ENCODE data around the gene SAMD4A. TPM values are rescaled to one million over a fixed set of nuclear protein-coding genes. Genes with fewer than 3 reads are reported as not detected.

Gene SAMD4A
- total RNA-seq, 1 experiment from 2014 or later, result 8.7 TPM

GRCh38 chr14:54822685-54823084 is 255.8 kb downstream of the SAMD4A start:
- Histone ChIP-seq H3K36me3 (no peaks in the 10 kb centered on the region), H3K27me3 (no peaks in the 10 kb centered on the region), H3K9me3 (no peaks in the 10 kb centered on the region), H3K4me3 (no peak overlapping the region)
- no peak for DNase-seq

- H3K4me3 ChIP-seq, result no peak overlapping the region
- no peak for DNase-seq
- H3K36me3 ChIP-seq, result no peaks in the 10 kb centered on the region
- H3K9me3 ChIP-seq, result no peaks in the 10 kb centered on the region
- no peaks in the 10 kb centered on the region for H3K27me3 ChIP-seq
Measured at GRCh38 chr14:54823757-54824549, 257.0 kb downstream of the SAMD4A start.

GRCh38 chr14:54828037-54828436 is 261.1 kb downstream of the SAMD4A start:
- H3K27me3 ChIP-seq, result no peaks in the 10 kb centered on the region
- no peaks in the 10 kb centered on the region for H3K9me3 ChIP-seq
- DNase-seq, result no peak
- H3K4me3 ChIP-seq, result no peak overlapping the region
- no peaks in the 10 kb centered on the region for H3K36me3 ChIP-seq

GRCh38 chr14:54829486-54830224 is 262.7 kb downstream of the SAMD4A start:
- no peak overlapping the region for H3K4me3 ChIP-seq

GRCh38 chr14:54830650-54831049 is 263.7 kb downstream of the SAMD4A start:
- H3K27me3 ChIP-seq, result no peaks in the 10 kb centered on the region
- no peaks in the 10 kb centered on the region for H3K9me3 ChIP-seq
- no peaks in the 10 kb centered on the region for H3K36me3 ChIP-seq
- no peak for DNase-seq
- H3K4me3 ChIP-seq, result no peak overlapping the region

More at GRCh38 chr14:54829486-54830224, 262.7 kb downstream of the SAMD4A start:
- no peaks in the 10 kb centered on the region for H3K36me3 ChIP-seq
- H3K27me3 ChIP-seq, result no peaks in the 10 kb centered on the region
- no peak for DNase-seq
- no peaks in the 10 kb centered on the region for H3K9me3 ChIP-seq

GRCh38 chr14:54834081-54834480 is 267.2 kb downstream of the SAMD4A start:
- Histone ChIP-seq H3K9me3 (no peaks in the 10 kb centered on the region), H3K4me3 (no peak overlapping the region), H3K27me3 (no peaks in the 10 kb centered on the region), H3K36me3 (no peaks in the 10 kb centered on the region)
- no peak for DNase-seq

GRCh38 chr14:54834727-54835126 is 267.8 kb downstream of the SAMD4A start:
- H3K4me3 ChIP-seq, result no peak overlapping the region
- H3K36me3 ChIP-seq, result no peaks in the 10 kb centered on the region
- no peaks in the 10 kb centered on the region for H3K9me3 ChIP-seq
- no peak for DNase-seq
- no peaks in the 10 kb centered on the region for H3K27me3 ChIP-seq

- Histone ChIP-seq H3K27me3 (no peaks in the 10 kb centered on the region), H3K36me3 (no peaks in the 10 kb centered on the region), H3K4me3 (no peak overlapping the region), H3K9me3 (no peaks in the 10 kb centered on the region)
- DNase-seq, result no peak
Measured at GRCh38 chr14:54836231-54836630, 269.3 kb downstream of the SAMD4A start.

- DNase-seq, result no peak
- Histone ChIP-seq H3K36me3 (no peaks in the 10 kb centered on the region), H3K4me3 (no peak overlapping the region), H3K27me3 (no peaks in the 10 kb centered on the region), H3K9me3 (no peaks in the 10 kb centered on the region)
Measured at GRCh38 chr14:54837508-54838149, 270.7 kb downstream of the SAMD4A start.

GRCh38 chr14:54838931-54839512 is 272.1 kb downstream of the SAMD4A start:
- Histone ChIP-seq H3K9me3 (no peaks in the 10 kb centered on the region), H3K36me3 (no peaks in the 10 kb centered on the region), H3K27me3 (no peaks in the 10 kb centered on the region), H3K4me3 (no peak overlapping the region)
- DNase-seq, result no peak

GRCh38 chr14:54839701-54840119 is 272.8 kb downstream of the SAMD4A start:
- no peaks in the 10 kb centered on the region for H3K36me3 ChIP-seq
- H3K27me3 ChIP-seq, result no peaks in the 10 kb centered on the region
- no peak for DNase-seq
- no peaks in the 10 kb centered on the region for H3K9me3 ChIP-seq
- no peak overlapping the region for H3K4me3 ChIP-seq

GRCh38 chr14:54840336-54840735 is 273.4 kb downstream of the SAMD4A start:
- H3K36me3 ChIP-seq, result no peaks in the 10 kb centered on the region
- no peak for DNase-seq
- no peak overlapping the region for H3K4me3 ChIP-seq
- H3K9me3 ChIP-seq, result no peaks in the 10 kb centered on the region
- no peaks in the 10 kb centered on the region for H3K27me3 ChIP-seq

GRCh38 chr14:54840798-54841197 is 273.9 kb downstream of the SAMD4A start:
- DNase-seq, result no peak
- H3K9me3 ChIP-seq, result no peaks in the 10 kb centered on the region
- H3K36me3 ChIP-seq, result no peaks in the 10 kb centered on the region
- H3K27me3 ChIP-seq, result no peaks in the 10 kb centered on the region
- H3K4me3 ChIP-seq, result no peak overlapping the region

Other genes with a start within 250 kb of the SAMD4A start
- 53.7 and 266 TPM in 2 replicates for gene CDKN3, start 170.1 kb upstream of the SAMD4A start, total RNA-seq (2014; rRNA removed; shearing (Covaris generic); ENCODE audit: low replicate concordance)
- gene CNIH1, start 125.8 kb upstream of the SAMD4A start, total RNA-seq (2014; rRNA removed; shearing (Covaris generic); ENCODE audit: low replicate concordance), result 124 and 135 TPM in 2 replicates
- gene GMFB, start 78.1 kb upstream of the SAMD4A start, total RNA-seq (2014; rRNA removed; shearing (Covaris generic); ENCODE audit: low replicate concordance), result 34.8 and 52.8 TPM in 2 replicates
- gene CGRRF1, start 57.2 kb upstream of the SAMD4A start, total RNA-seq (2014; rRNA removed; shearing (Covaris generic); ENCODE audit: low replicate concordance), result 5.9 and 6.0 TPM in 2 replicates

All from MG63 (cell line).